ENCODE data around the gene LAMC3. TPM values are rescaled to one million over a fixed set of nuclear protein-coding genes. Genes with fewer than 3 reads are reported as not detected.

The LAMC3 gene
- total RNA-seq: under 1 TPM in 3 of 4 donors, not detected in 1; 0.21 to 0.66 (median 0.24) TPM
- polyA plus RNA-seq: under 1 TPM; 0.17 to 0.96 (median 0.21) TPM
- long read RNA-seq, donor 1: 0 reads
- long read RNA-seq, donor 2: 0 reads

DNA sequence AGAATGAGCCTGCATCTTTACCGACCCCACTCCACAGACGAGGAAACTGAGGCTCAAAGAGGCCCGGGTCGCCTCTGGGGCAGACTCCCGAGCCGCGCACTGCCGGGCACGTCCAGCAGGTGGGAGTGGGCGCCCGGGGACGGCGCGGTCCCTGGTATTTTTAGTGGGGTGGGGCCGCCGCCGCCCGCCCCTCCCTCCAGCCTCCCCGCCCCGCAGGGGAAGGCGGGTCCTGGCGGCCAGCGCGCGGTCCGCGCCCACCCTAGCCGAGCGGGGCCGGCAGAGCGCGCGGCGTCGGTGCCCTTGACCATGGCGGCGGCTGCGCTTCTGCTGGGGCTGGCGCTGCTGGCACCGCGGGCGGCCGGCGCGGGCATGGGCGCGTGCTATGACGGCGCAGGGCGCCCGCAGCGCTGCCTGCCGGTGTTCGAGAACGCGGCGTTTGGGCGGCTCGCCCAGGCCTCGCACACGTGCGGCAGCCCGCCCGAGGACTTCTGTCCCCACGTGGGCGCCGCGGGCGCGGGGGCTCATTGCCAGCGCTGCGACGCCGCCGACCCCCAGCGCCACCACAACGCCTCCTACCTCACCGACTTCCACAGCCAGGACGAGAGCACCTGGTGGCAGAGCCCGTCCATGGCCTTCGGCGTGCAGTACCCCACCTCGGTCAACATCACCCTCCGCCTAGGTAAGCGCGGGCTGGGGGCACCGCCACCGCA is at the start of gene LAMC3:
LAMC3 (plus strand) TSS at position 266 of the 710 bp plus-strand sequence; CDS start at position 307, 41 bp downstream.
- no peaks in the 10 kb centered on the region for H3K4me1 ChIP-seq
- intact Hi-C loops (cut with DNase I): no loop called here
- peak in 1 of 4 donors; percentile 26 for ATAC-seq
- H3K36me3 ChIP-seq (ENCODE audit: insufficient read depth in 1 of 2, low read depth in 1 of 2): no peaks in the 10 kb centered on the region
- no peaks in the 10 kb centered on the region for H3K9me3 ChIP-seq
- peak within 1 kb of the TSS; percentile 22 for H3K4me3 ChIP-seq
- TF ChIP-seq CTCF (IDR thresholded peaks at IDR 0.05): no peak
- no peak within 1 kb of the TSS for H3K27ac ChIP-seq
- peaks cover 0 to 65% (median 12%) of the 10 kb centered on the region in 3 donors for H3K27me3 ChIP-seq (ENCODE audit: insufficient read depth in 3 of 3, low read length in 2 of 3)
- 7 to 11% (median 10%) methylated on average over 48 to 88 of the region's 88 CpGs for WGBS, 3 donors
- DNase-seq: peak in 1 of 2 donors; percentile 24

DNA sequence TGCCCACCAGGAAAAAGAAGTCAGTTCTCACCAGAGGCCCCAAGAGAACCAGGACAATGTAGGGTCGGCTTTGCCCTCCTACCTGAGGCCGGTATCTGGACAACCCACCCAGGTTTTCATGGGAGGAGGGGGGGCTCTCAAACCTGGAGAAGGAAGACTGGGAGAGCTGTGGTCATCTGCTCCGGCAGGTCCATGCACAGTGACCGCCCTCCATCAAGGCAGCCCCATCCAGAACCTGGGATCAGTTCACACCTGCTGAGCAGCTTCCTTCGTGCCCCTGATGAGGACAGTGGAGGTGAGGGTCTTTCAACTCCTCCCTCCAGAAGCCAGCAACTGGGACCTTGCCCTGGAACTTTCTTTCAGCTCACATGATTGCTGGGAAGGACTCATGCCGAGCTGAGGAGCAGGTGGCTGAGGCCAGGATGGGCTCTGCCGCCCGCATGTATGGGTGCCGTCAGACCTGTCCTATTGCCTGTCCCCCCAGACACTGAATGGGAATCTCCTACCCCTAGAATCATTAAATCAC is 49.1 kb upstream of the LAMC3 start:
- no peak for TF ChIP-seq CTCF (IDR thresholded peaks at IDR 0.05)
- WGBS, 3 donors: 91 to 92% (median 92%) methylated on average over 9 of the region's 9 CpGs
- Histone ChIP-seq H3K4me3 (no peak overlapping the region), H3K27ac (no peak overlapping the region), H3K4me1 (no peaks in the 10 kb centered on the region), H3K36me3 (ENCODE audit: insufficient read depth in 1 of 2, low read depth in 1 of 2) (no peaks in the 10 kb centered on the region), H3K27me3 (ENCODE audit: insufficient read depth in 3 of 3, low read length in 2 of 3) (peaks cover 0 to 28% (median 0%) of the 10 kb centered on the region in 3 donors), H3K9me3 (no peaks in the 10 kb centered on the region)
- no peak for DNase-seq
- no peak for ATAC-seq
- intact Hi-C loops (cut with DNase I): no loop called here

DNA sequence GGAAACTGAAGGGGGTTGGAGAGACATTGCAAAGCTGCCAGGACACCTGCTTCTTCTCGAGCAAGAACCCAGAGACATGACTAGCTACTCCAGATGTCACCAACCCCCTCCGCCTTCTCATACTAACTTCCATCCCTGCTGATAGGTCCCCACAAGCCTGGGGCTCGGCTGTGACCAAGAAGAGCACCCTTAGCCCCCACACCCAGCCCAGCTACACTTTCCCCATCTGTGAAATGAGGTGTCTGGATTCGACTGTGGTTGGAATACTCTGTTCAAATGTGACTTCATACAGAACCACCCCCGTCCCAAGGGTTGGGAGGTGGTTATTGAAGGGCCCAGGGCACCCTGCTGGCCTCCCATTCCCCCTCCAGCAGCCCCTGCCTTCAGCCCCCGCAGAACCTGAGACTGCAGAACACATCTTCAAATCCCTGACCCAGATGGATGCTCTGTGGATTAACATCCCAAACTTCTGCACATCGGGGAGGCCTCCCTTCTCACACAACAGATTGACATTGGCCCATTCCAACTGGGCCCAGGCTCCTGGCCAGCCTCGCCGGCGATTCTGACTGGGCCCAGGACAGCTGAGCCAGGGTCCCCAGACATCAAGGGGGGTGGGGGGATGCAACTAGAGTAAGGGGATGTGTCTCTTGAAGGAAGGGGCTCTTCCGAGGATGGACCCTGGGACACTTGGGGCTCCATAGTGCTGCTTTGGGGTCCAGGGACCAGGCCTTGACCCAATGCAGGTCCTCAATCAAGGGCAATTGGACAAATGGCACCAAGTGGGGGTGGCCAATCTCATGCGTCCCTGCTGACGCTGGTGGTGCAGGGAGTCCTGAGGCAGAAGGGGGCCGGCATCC is 48.2 kb upstream of the LAMC3 start:
- no peaks in the 10 kb centered on the region for H3K36me3 ChIP-seq (ENCODE audit: insufficient read depth in 1 of 2, low read depth in 1 of 2)
- H3K4me3 ChIP-seq: no peak overlapping the region
- WGBS, 3 donors: 81 to 83% (median 81%) methylated on average over 14 of the region's 14 CpGs
- no peaks in the 10 kb centered on the region for H3K9me3 ChIP-seq
- H3K27me3 ChIP-seq (ENCODE audit: insufficient read depth in 3 of 3, low read length in 2 of 3): peaks cover 0 to 23% (median 0%) of the 10 kb centered on the region in 3 donors
- no peak for DNase-seq
- ATAC-seq: no peak
- no peak for TF ChIP-seq CTCF (IDR thresholded peaks at IDR 0.05)
- H3K4me1 ChIP-seq: no peaks in the 10 kb centered on the region
- no peak overlapping the region for H3K27ac ChIP-seq
- intact Hi-C loops (cut with DNase I): no loop called here

GRCh38 chr9:130961511-130962300 is 47.3 kb upstream of the LAMC3 start:
- Histone ChIP-seq H3K36me3 (ENCODE audit: insufficient read depth in 1 of 2, low read depth in 1 of 2) (no peaks in the 10 kb centered on the region), H3K27me3 (ENCODE audit: insufficient read depth in 3 of 3, low read length in 2 of 3) (peaks cover 0 to 15% (median 0%) of the 10 kb centered on the region in 3 donors), H3K9me3 (no peaks in the 10 kb centered on the region), H3K4me3 (no peak overlapping the region), H3K4me1 (no peaks in the 10 kb centered on the region), H3K27ac (no peak overlapping the region)
- DNase-seq (no peak), ATAC-seq (no peak)
- 91 to 94% (median 92%) methylated on average over 8 of the region's 8 CpGs for WGBS, 3 donors
- intact Hi-C loops (cut with DNase I): no loop called here
- no peak for TF ChIP-seq CTCF (IDR thresholded peaks at IDR 0.05)
